Lung (tissue), 12 donors: ENCODE results near the gene EFCC1. TPM values are rescaled to one million over a fixed set of nuclear protein-coding genes. Genes with fewer than 3 reads are reported as not detected.

ENCODE experiments used
- ATAC-seq: fragments of 200-7000 bp; cut with Tn5 transposase; one replicate; pipeline ENCODE4 v1.9.1; 2020; ENCODE audit warnings: moderate number of reproducible peaks; ENCODE audit not compliant: insufficient read depth, low FRiP score
- DNase-seq, 3 donors: peaks; one replicate each; pipeline ENCODE4 v3.0.0-alpha.2; 2013 to 2017
- H3K27ac ChIP-seq, 2 donors: one replicate each; pipeline ENCODE4 v1.5.1; 2013; ENCODE audit warnings: mild to moderate bottlenecking in 2 of 2, moderate library complexity in 2 of 2, control low read depth in 1 of 2, inconsistent platforms in 1 of 2, low read depth in 1 of 2, low read length in 1 of 2
- H3K27me3 ChIP-seq, 3 donors: one replicate each; pipeline ENCODE4 v1.5.1; 2013; ENCODE audit warnings: low read length in 2 of 3; ENCODE audit not compliant: control insufficient read depth in 3 of 3, insufficient read depth in 3 of 3
- H3K36me3 ChIP-seq, 4 donors: one replicate each; pipeline ENCODE4 v1.5.1; 2013; ENCODE audit warnings: low read length in 4 of 4, mild to moderate bottlenecking in 1 of 4, moderate library complexity in 1 of 4; ENCODE audit not compliant: control insufficient read depth in 4 of 4, insufficient read depth in 4 of 4
- H3K4me1 ChIP-seq, 5 donors: one replicate each; pipeline ENCODE4 v1.5.1; 2013; ENCODE audit warnings: low read length in 5 of 5, mild to moderate bottlenecking in 2 of 5, moderate library complexity in 1 of 5; ENCODE audit not compliant: control insufficient read depth in 5 of 5, insufficient read depth in 5 of 5
- H3K4me3 ChIP-seq: one replicate; pipeline ENCODE4 v1.5.1; 2013; ENCODE audit warnings: mild to moderate bottlenecking, control low read depth, moderate library complexity
- H3K9ac ChIP-seq, 2 donors: one replicate each; pipeline ENCODE4 v1.5.1; 2013; ENCODE audit warnings: low read length in 2 of 2, control low read depth in 1 of 2; ENCODE audit not compliant: insufficient read depth in 1 of 2
- H3K9me3 ChIP-seq, 4 donors: one replicate each; pipeline ENCODE4 v1.5.1; 2013; ENCODE audit warnings: low read length in 3 of 4, mild to moderate bottlenecking in 1 of 4, moderate library complexity in 1 of 4; ENCODE audit not compliant: control insufficient read depth in 4 of 4, insufficient read depth in 3 of 4
- CTCF ChIP-seq: IDR thresholded peaks from 2 replicates; pipeline ENCODE4 v1.5.1; 2012; ENCODE audit warnings: mild to moderate bottlenecking; ENCODE audit errors: control extremely low read depth, extremely low read depth
- WGBS, 2 donors: extraction: QIAGEN DNeasy Blood & Tissue Kit; methylation state at CpG; one replicate each; pipeline ENCODE4 v1.1.7; 2013; 5-methylcytosine and 5-hydroxymethylcytosine counted together
- polyA plus RNA-seq, 2 donors: library from polyadenylated mRNA; stranded (reverse); fragments of 200-250 nt; gene quantifications; one replicate each; pipeline ENCODE4 v1.2.1, GENCODE V29; 2013
- total RNA-seq, 2 donors: library from RNA; depleted of rRNA in 1 of 2; stranded (reverse); fragments of >200 nt in 1 of 2; gene quantifications; one replicate each; pipeline ENCODE4 v1.2.1, GENCODE V29; 2014 to 2021
- donor health status: control.
- donor health status: control.
- donor health status: Bipolar disorder and iron deficiency.
- donor health status: healthy.
- donor health status: DM: yes; HTN: yes; CAD: no.

The EFCC1 gene
- total and polyA plus RNA-seq, 4 donors, result 3.2 to 10.0 (median 6.3) TPM

GRCh38 chr3:129005526-129006303 is 4.6 kb downstream of the EFCC1 start:
- ATAC-seq (no peak), DNase-seq (peak; percentile 91 to 97 (median 95))
- Histone ChIP-seq H3K9me3 (peaks cover 0 to 6% (median 0%) of the 10 kb centered on the region in 4 donors), H3K4me1 (peaks cover 0 to 76% (median 26%) of the 10 kb centered on the region in 5 donors), H3K27me3 (peaks cover 0 to 20% (median 15%) of the 10 kb centered on the region in 3 donors), H3K9ac (no peak overlapping the region), H3K4me3 (no peak overlapping the region), H3K36me3 (peaks cover 0 to 1% (median 0%) of the 10 kb centered on the region in 4 donors), H3K27ac (peak overlapping the region in 1 of 2 donors; percentile 82)
- 78 to 95% methylated on average over 4 of the region's 4 CpGs for WGBS, 2 donors
- TF ChIP-seq CTCF, result no peak

- no peak for ATAC-seq
- no peak for DNase-seq
- Histone ChIP-seq H3K9me3 (peaks cover 0 to 6% (median 0%) of the 10 kb centered on the region in 4 donors), H3K27ac (peak overlapping the region in 1 of 2 donors; percentile 61), H3K36me3 (peaks cover 0 to 1% (median 0%) of the 10 kb centered on the region in 4 donors), H3K27me3 (peaks cover 0 to 18% (median 13%) of the 10 kb centered on the region in 3 donors), H3K4me1 (peaks cover 0 to 74% (median 26%) of the 10 kb centered on the region in 5 donors), H3K9ac (no peak overlapping the region), H3K4me3 (no peak overlapping the region)
- 72 to 81% methylated on average over 3 of the region's 3 CpGs for WGBS, 2 donors
- no peak for TF ChIP-seq CTCF
Measured at GRCh38 chr3:129006864-129007263, 5.8 kb downstream of the EFCC1 start.

GRCh38 chr3:129007792-129008191 is 6.7 kb downstream of the EFCC1 start:
- H3K27ac ChIP-seq, result peak overlapping the region in 1 of 2 donors; percentile 46
- H3K4me1 ChIP-seq, result peaks cover 0 to 68% (median 26%) of the 10 kb centered on the region in 5 donors
- H3K4me3 ChIP-seq, result no peak overlapping the region
- whole genome bisulfite sequencing, 2 donors, result 75 to 87% methylated on average over 2 of the region's 2 CpGs
- peaks cover 0 to 12% (median 7%) of the 10 kb centered on the region in 3 donors for H3K27me3 ChIP-seq
- H3K9ac ChIP-seq, result no peak overlapping the region
- H3K36me3 ChIP-seq, result peaks cover 0 to 1% (median 0%) of the 10 kb centered on the region in 4 donors
- ATAC-seq (no peak), DNase-seq (peak in 1 of 3 donors; percentile 63)
- TF ChIP-seq CTCF, result no peak
- peaks cover 0 to 3% (median 0%) of the 10 kb centered on the region in 4 donors for H3K9me3 ChIP-seq
